ENCODE results near the gene DNASE1L3. TPM values are rescaled to one million over a fixed set of nuclear protein-coding genes. Genes with fewer than 3 reads are reported as not detected.
A peak's percentile ranks its signal among the peaks of the same experiment; 100 is the strongest.

Gene DNASE1L3
- total and polyA plus RNA-seq, 2 of the 13 experiments (the other 11 are each of a cell fraction or from before 2014, with no cell fraction given): 0.86 to 1.7 TPM

GRCh38 chr3:58175437-58176184 lies 35.2 kb downstream of the DNASE1L3 start (continued):
- TF ChIP-seq AHDC1 (CRISPR knock-in tag; IDR thresholded peaks at IDR 0.05; ENCODE audit: borderline replicate concordance) (peak; percentile 90; the same call in 1 of the 2 replicates), ZNF784 (CRISPR knock-in tag; IDR thresholded peaks at IDR 0.05; ENCODE audit: borderline replicate concordance) (peak; percentile 75; the same call in 1 of the 2 replicates), POLR2G (IDR thresholded peaks at IDR 0.05; ENCODE audit: low read depth, low read length) (peak; percentile 78), PHF21A (CRISPR knock-in tag; IDR thresholded peaks at IDR 0.05) (peak; percentile 79), ZBTB37 (CRISPR knock-in tag; IDR thresholded peaks at IDR 0.05) (peak; percentile 97), ASH2L (IDR thresholded peaks at IDR 0.05; ENCODE audit: insufficient read length, low read depth, low read length) (peak; percentile 90), ZNF670 (CRISPR knock-in tag; IDR thresholded peaks at IDR 0.05; ENCODE audit: borderline replicate concordance) (peak; percentile 62; the same call in 1 of the 2 replicates), CREB1 (IDR thresholded peaks at IDR 0.05) (no peak), CREB1 (CRISPR knock-in tag; IDR thresholded peaks at IDR 0.05) (peak; percentile 66), FOXA3 (CRISPR knock-in tag; IDR thresholded peaks at IDR 0.05) (peak; percentile 84), ELF3 (CRISPR knock-in tag; IDR thresholded peaks at IDR 0.05) (peak; percentile 94), ZNF251 (CRISPR knock-in tag; IDR thresholded peaks at IDR 0.05) (no peak), SALL2 (CRISPR knock-in tag; IDR thresholded peaks at IDR 0.05) (peak; percentile 50; the same call in 1 of the 2 replicates), BRCA1 (CRISPR knock-in tag; IDR thresholded peaks at IDR 0.05) (peak; percentile 84; the same call in 1 of the 2 replicates), EEA1 (CRISPR knock-in tag; IDR thresholded peaks at IDR 0.05; ENCODE audit: borderline replicate concordance) (no peak), RARA (CRISPR knock-in tag; IDR thresholded peaks at IDR 0.05) (peak; percentile 89)
- TF ChIP-seq, protein P1, sequence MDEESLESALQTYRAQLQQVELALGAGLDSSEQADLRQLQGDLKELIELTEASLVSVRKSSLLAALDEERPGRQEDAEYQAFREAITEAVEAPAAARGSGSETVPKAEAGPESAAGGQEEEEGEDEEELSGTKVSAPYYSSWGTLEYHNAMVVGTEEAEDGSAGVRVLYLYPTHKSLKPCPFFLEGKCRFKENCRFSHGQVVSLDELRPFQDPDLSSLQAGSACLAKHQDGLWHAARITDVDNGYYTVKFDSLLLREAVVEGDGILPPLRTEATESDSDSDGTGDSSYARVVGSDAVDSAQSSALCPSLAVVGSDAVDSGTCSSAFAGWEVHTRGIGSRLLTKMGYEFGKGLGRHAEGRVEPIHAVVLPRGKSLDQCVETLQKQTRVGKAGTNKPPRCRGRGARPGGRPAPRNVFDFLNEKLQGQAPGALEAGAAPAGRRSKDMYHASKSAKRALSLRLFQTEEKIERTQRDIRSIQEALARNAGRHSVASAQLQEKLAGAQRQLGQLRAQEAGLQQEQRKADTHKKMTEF (CRISPR knock-in tag; IDR thresholded peaks at IDR 0.05): peak; percentile 86
- TF ChIP-seq, protein P2, sequence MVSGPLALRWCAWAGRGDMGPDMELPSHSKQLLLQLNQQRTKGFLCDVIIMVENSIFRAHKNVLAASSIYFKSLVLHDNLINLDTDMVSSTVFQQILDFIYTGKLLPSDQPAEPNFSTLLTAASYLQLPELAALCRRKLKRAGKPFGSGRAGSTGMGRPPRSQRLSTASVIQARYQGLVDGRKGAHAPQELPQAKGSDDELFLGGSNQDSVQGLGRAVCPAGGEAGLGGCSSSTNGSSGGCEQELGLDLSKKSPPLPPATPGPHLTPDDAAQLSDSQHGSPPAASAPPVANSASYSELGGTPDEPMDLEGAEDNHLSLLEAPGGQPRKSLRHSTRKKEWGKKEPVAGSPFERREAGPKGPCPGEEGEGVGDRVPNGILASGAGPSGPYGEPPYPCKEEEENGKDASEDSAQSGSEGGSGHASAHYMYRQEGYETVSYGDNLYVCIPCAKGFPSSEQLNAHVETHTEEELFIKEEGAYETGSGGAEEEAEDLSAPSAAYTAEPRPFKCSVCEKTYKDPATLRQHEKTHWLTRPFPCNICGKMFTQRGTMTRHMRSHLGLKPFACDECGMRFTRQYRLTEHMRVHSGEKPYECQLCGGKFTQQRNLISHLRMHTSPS (CRISPR knock-in tag; IDR thresholded peaks at IDR 0.05; ENCODE audit: low read depth): peak; percentile 98
